H9 (cell line): ENCODE data around the gene ACVR1. TPM values are rescaled to one million over a fixed set of nuclear protein-coding genes. Genes with fewer than 3 reads are reported as not detected.

Source experiments
- DNase-seq: peaks from one replicate; pipeline ENCODE4 v3.0.0-alpha.2; 2017
- H2AFZ ChIP-seq: one replicate; pipeline ENCODE4 v1.6.1; 2013; ENCODE audit warnings: mild to moderate bottlenecking, low read length, control low read depth, moderate library complexity
- H2AK5ac ChIP-seq: 2 replicates; pipeline ENCODE4 v1.6.1; 2013; ENCODE audit warnings: low read length, control low read depth, mixed read lengths; ENCODE audit not compliant: insufficient read length
- H2BK120ac ChIP-seq: one replicate; pipeline ENCODE4 v1.6.1; 2013; ENCODE audit warnings: low read depth, mild to moderate bottlenecking, low read length, control low read depth, inconsistent platforms; ENCODE audit not compliant: poor library complexity, severe bottlenecking
- H2BK12ac ChIP-seq: 2 replicates; pipeline ENCODE4 v1.6.1; 2013; ENCODE audit warnings: low read length, control low read depth, mixed read lengths, low read depth; ENCODE audit not compliant: insufficient read length
- H2BK15ac ChIP-seq: 2 replicates; pipeline ENCODE4 v1.6.1; 2013; ENCODE audit warnings: low read depth, low read length, control low read depth
- H2BK20ac ChIP-seq: one replicate; pipeline ENCODE4 v1.6.1; 2013; ENCODE audit warnings: low read depth, mild to moderate bottlenecking, low read length, control low read depth, inconsistent platforms; ENCODE audit not compliant: poor library complexity, severe bottlenecking
- H2BK5ac ChIP-seq: 2 replicates; pipeline ENCODE4 v1.6.1; 2013; ENCODE audit warnings: low read length, control low read depth, mixed read lengths; ENCODE audit not compliant: insufficient read length
- H3K14ac ChIP-seq: 2 replicates; pipeline ENCODE4 v1.6.1; 2013; ENCODE audit warnings: low read length, control low read depth; ENCODE audit not compliant: insufficient read depth
- H3K18ac ChIP-seq: 2 replicates; pipeline ENCODE4 v1.6.1; 2013; ENCODE audit warnings: low read depth, mild to moderate bottlenecking, mixed read lengths, low read length, control low read depth; ENCODE audit not compliant: insufficient read length
- H3K23ac ChIP-seq: 2 replicates; pipeline ENCODE4 v1.6.1; 2013; ENCODE audit warnings: low read length, control low read depth, mixed read lengths, low read depth; ENCODE audit not compliant: insufficient read length
- H3K23me2 ChIP-seq: 2 replicates; pipeline ENCODE4 v1.6.1; 2013; ENCODE audit warnings: low read depth, mild to moderate bottlenecking, mixed read lengths, low read length, control low read depth; ENCODE audit not compliant: insufficient read length, poor library complexity, severe bottlenecking
- H3K27ac ChIP-seq: 2 replicates; pipeline ENCODE4 v1.5.1; 2013; ENCODE audit warnings: low read length, control low read depth, mixed read lengths, low read depth; ENCODE audit not compliant: insufficient read length
- H3K27me3 ChIP-seq: 2 replicates; pipeline ENCODE4 v1.6.1; 2013; ENCODE audit warnings: low read length, control low read depth, inconsistent platforms; ENCODE audit not compliant: insufficient read depth
- H3K4ac ChIP-seq: 2 replicates; pipeline ENCODE4 v1.6.1; 2013; ENCODE audit warnings: low read depth, mild to moderate bottlenecking, control low read depth, inconsistent platforms, low read length, moderate library complexity
- H3K4me1 ChIP-seq: 2 replicates; pipeline ENCODE4 v1.6.1; 2013; ENCODE audit warnings: low read length, control low read depth, inconsistent platforms; ENCODE audit not compliant: insufficient read depth
- H3K4me2 ChIP-seq: 2 replicates; pipeline ENCODE4 v1.6.1; 2013; ENCODE audit warnings: low read length, control low read depth, mixed read lengths; ENCODE audit not compliant: insufficient read length, insufficient read depth
- H3K56ac ChIP-seq: 2 replicates; pipeline ENCODE4 v1.6.1; 2013; ENCODE audit warnings: low read depth, mild to moderate bottlenecking, mixed read lengths, low read length, control low read depth; ENCODE audit not compliant: insufficient read length
- H3K79me1 ChIP-seq: 2 replicates; pipeline ENCODE4 v1.6.1; 2013; ENCODE audit warnings: low read depth, mild to moderate bottlenecking, moderate library complexity, low read length, control low read depth, inconsistent platforms; ENCODE audit not compliant: insufficient read depth, poor library complexity, severe bottlenecking
- H3K79me2 ChIP-seq: 2 replicates; pipeline ENCODE4 v1.6.1; 2013; ENCODE audit warnings: low read length, control low read depth, inconsistent platforms; ENCODE audit not compliant: insufficient read depth
- H3K9ac ChIP-seq: 2 replicates; pipeline ENCODE4 v1.6.1; 2013; ENCODE audit warnings: low read length, control low read depth, mixed read lengths; ENCODE audit not compliant: insufficient read length; ENCODE audit errors: extremely low read depth
- H3K9me3 ChIP-seq: one replicate; pipeline ENCODE4 v1.6.1; 2013; ENCODE audit warnings: low read depth, low read length, inconsistent platforms; ENCODE audit not compliant: control insufficient read depth
- H3T11ph ChIP-seq: one replicate; pipeline ENCODE4 v1.6.1; 2013; ENCODE audit warnings: mild to moderate bottlenecking, low read length, control low read depth, inconsistent platforms
- H4K20me1 ChIP-seq: one replicate; pipeline ENCODE4 v1.6.1; 2013; ENCODE audit not compliant: control insufficient read depth, insufficient read length, insufficient read depth
- H4K5ac ChIP-seq: 2 replicates; pipeline ENCODE4 v1.6.1; 2013; ENCODE audit warnings: low read depth, mild to moderate bottlenecking, mixed read lengths, low read length, control low read depth; ENCODE audit not compliant: insufficient read length
- H4K8ac ChIP-seq: replicated peaks from 2 replicates; pipeline ENCODE4 v1.6.1; 2013; ENCODE audit warnings: low read length, control low read depth, mixed read lengths, low read depth; ENCODE audit not compliant: insufficient read length
- H4K91ac ChIP-seq: 2 replicates; pipeline ENCODE4 v1.6.1; 2013; ENCODE audit warnings: low read depth, mild to moderate bottlenecking, moderate library complexity, mixed read lengths, low read length, control low read depth; ENCODE audit not compliant: insufficient read length
- H3K27ac Mint-ChIP-seq, 3 experiments: 2 replicates in 2 of 3; 3 replicates in 1 of 3; pipeline ENCODE4 v1.8.0; 2020 to 2021; ENCODE audit warnings: mixed read lengths in 3 of 3, mild to moderate bottlenecking in 1 of 3, moderate library complexity in 1 of 3
- H3K27me3 Mint-ChIP-seq: 2 replicates; pipeline ENCODE4 v1.8.0; 2021; ENCODE audit warnings: low read depth, mild to moderate bottlenecking, moderate library complexity, mixed read lengths
- H3K36me3 Mint-ChIP-seq, 3 experiments: 2 replicates in 2 of 3; 3 replicates in 1 of 3; pipeline ENCODE4 v1.8.0; 2020 to 2021; ENCODE audit warnings: low read depth in 3 of 3, mixed read lengths in 3 of 3; ENCODE audit not compliant: insufficient read depth in 1 of 3
- H3K4me1 Mint-ChIP-seq, 2 experiments: 2 replicates each; pipeline ENCODE4 v1.8.0; 2020; ENCODE audit warnings: mixed read lengths in 2 of 2
- H3K4me3 Mint-ChIP-seq, 2 experiments: 2 replicates in 1 of 2; 3 replicates in 1 of 2; pipeline ENCODE4 v1.8.0; 2020 to 2021; ENCODE audit warnings: mild to moderate bottlenecking in 2 of 2, mixed read lengths in 2 of 2, moderate library complexity in 1 of 2
- H3K9me3 Mint-ChIP-seq, 2 experiments: 2 replicates in 1 of 2; 3 replicates in 1 of 2; pipeline ENCODE4 v1.8.0; 2020; ENCODE audit warnings: mild to moderate bottlenecking in 2 of 2, mixed read lengths in 2 of 2, moderate library complexity in 1 of 2
- WGBS: extraction: QIAGEN DNeasy Blood & Tissue Kit; methylation state at CpG from one replicate; pipeline ENCODE4 v1.1.7; 2013; ENCODE audit warnings: missing lambda C conversion rate, low lambda C conversion rate, mixed read lengths; ENCODE audit not compliant: insufficient read length; ENCODE audit errors: extremely low coverage; 5-methylcytosine and 5-hydroxymethylcytosine counted together
- total RNA-seq: library from RNA; stranded (reverse); gene quantifications from 2 replicates; pipeline ENCODE4 v1.2.1, GENCODE V29; 2021
- TF ChIP-seq, protein P1 (sequence below): fragments of 200-600 bp; sonication (generic); conservative IDR thresholded peaks from 3 replicates; pipeline ENCODE4 v1.8.0; 2021; ENCODE audit warnings: antibody characterized with exemption, mild to moderate bottlenecking

The ACVR1 gene
- total RNA-seq, 1 experiment from 2014 or later: 21.2 TPM

DNA sequence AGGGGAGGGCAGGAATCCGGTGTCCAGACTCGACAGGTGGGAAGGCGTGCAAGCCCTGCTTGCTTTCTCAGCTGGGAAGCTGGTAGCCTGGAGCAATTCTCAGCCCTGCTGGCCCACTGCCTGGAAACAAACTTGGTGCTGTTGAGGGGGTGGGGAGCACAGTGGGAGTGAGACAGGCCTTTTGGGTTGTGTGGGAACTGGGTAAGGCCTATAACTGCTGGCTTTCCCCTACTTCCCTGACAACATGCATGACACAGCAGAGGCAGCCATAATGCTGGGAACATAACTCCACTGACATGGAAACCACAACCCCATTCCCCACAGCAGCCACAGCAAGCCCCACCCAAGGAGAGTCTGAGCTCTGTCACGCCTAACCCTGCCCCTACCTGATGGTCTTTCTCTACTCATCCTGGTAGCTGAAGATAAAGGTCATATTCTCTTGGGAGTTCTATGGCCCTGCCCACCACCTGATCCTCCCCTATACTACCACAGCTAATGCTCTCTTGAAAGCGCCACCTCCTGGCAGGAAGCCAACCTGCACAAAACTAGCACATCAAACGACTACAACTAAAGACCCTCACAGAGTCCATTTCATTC lies 124.6 kb downstream of the ACVR1 start:
- H2BK120ac ChIP-seq: no peak overlapping the region
- H3T11ph ChIP-seq: no peak overlapping the region
- H3K56ac ChIP-seq: no peak overlapping the region
- H2BK5ac ChIP-seq: no peak overlapping the region
- no peak overlapping the region for H4K5ac ChIP-seq
- H4K91ac ChIP-seq: no peak overlapping the region
- no peak overlapping the region for H2AFZ ChIP-seq
- TF ChIP-seq, protein P1, sequence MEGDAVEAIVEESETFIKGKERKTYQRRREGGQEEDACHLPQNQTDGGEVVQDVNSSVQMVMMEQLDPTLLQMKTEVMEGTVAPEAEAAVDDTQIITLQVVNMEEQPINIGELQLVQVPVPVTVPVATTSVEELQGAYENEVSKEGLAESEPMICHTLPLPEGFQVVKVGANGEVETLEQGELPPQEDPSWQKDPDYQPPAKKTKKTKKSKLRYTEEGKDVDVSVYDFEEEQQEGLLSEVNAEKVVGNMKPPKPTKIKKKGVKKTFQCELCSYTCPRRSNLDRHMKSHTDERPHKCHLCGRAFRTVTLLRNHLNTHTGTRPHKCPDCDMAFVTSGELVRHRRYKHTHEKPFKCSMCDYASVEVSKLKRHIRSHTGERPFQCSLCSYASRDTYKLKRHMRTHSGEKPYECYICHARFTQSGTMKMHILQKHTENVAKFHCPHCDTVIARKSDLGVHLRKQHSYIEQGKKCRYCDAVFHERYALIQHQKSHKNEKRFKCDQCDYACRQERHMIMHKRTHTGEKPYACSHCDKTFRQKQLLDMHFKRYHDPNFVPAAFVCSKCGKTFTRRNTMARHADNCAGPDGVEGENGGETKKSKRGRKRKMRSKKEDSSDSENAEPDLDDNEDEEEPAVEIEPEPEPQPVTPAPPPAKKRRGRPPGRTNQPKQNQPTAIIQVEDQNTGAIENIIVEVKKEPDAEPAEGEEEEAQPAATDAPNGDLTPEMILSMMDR: peak; percentile 71
- no peak overlapping the region for H3K4me2 ChIP-seq
- Mint-ChIP-seq H3K4me3 (no peak overlapping the region), H3K27me3 (no peaks in the 10 kb centered on the region), H3K4me1 (peaks cover 4 to 9% of the 10 kb centered on the region in 2 experiments; a peak in 2 of 4 replicates), H3K27ac (no peak overlapping the region; a peak in 1 of 7 replicates), H3K9me3 (peaks cover 14% of the 10 kb centered on the region in 2 experiments; a peak in 4 of 5 replicates), H3K36me3 (peaks cover 26 to 43% (median 26%) of the 10 kb centered on the region in 3 experiments)
- H3K23ac ChIP-seq: no peak overlapping the region
- H4K8ac ChIP-seq: no peak overlapping the region
- WGBS: no CpG with 5 or more reads among the region's 6 CpGs
- no peaks in the 10 kb centered on the region for H4K20me1 ChIP-seq
- H3K9me3 ChIP-seq: no peaks in the 10 kb centered on the region
- no peaks in the 10 kb centered on the region for H3K79me1 ChIP-seq
- no peaks in the 10 kb centered on the region for H3K79me2 ChIP-seq
- no peaks in the 10 kb centered on the region for H3K4me1 ChIP-seq
- no peak overlapping the region for H3K27ac ChIP-seq
- no peaks in the 10 kb centered on the region for H3K23me2 ChIP-seq
- H2BK15ac ChIP-seq: no peak overlapping the region
- DNase-seq: peak; percentile 57
- no peak overlapping the region for H2BK20ac ChIP-seq
- no peak overlapping the region for H3K14ac ChIP-seq
- no peak overlapping the region for H3K4ac ChIP-seq
- no peak overlapping the region for H3K9ac ChIP-seq
- no peaks in the 10 kb centered on the region for H3K27me3 ChIP-seq
- H2BK12ac ChIP-seq: no peak overlapping the region
- H3K18ac ChIP-seq: no peak overlapping the region
- H2AK5ac ChIP-seq: no peak overlapping the region
